LNCaP clone FGC (cell line): ENCODE measurements around the gene CPSF7.

ENCODE experiments used
- DNase-seq: peaks from one replicate; pipeline ENCODE4 v3.0.0-alpha.2; 2011; ENCODE audit warnings: low read depth
- H3K4me3 ChIP-seq: 2 replicates; pipeline ENCODE4 v1.5.1; 2011; ENCODE audit warnings: mild to moderate bottlenecking, low read depth, low read length, control low read depth
- TF ChIP-seq, protein P1 (sequence below): IDR thresholded peaks from 2 replicates; pipeline ENCODE4 v1.5.1; 2012; ENCODE audit warnings: mild to moderate bottlenecking; ENCODE audit not compliant: control insufficient read depth, insufficient read depth; ENCODE audit errors: extremely low read depth

Gene CPSF7

DNA sequence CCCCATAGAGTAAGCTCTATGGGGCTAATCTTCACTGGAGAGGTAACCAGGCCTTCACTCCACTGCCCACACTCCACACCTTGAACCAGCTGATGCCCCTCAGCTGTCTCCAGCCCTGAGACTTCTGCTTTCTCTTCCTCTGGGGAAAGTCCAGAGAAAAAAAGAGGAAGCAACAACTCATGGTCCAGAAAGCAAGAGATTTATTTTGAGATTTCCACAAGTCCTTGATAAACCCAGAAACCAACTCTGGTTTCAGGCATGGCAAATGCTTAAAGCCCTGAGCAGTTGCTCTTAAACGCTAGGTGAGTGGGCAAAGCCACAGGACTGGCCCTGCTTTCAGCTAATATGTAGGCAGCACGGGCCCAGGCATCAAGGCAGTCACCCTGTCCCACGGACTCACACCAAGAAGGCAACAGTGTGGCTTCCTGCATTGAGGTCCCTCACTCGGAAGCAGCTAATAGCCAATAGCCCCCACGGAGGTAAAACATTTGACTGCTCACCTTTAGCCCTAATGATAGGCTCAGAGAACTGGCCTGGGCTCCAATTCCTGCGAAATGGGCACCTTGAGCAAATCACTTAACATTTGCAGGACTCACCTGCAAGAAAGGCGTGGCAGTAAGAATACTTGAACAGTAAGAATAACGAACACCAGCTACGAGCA lies 72.4 kb downstream of the CPSF7 start:
- TF ChIP-seq, protein P1, sequence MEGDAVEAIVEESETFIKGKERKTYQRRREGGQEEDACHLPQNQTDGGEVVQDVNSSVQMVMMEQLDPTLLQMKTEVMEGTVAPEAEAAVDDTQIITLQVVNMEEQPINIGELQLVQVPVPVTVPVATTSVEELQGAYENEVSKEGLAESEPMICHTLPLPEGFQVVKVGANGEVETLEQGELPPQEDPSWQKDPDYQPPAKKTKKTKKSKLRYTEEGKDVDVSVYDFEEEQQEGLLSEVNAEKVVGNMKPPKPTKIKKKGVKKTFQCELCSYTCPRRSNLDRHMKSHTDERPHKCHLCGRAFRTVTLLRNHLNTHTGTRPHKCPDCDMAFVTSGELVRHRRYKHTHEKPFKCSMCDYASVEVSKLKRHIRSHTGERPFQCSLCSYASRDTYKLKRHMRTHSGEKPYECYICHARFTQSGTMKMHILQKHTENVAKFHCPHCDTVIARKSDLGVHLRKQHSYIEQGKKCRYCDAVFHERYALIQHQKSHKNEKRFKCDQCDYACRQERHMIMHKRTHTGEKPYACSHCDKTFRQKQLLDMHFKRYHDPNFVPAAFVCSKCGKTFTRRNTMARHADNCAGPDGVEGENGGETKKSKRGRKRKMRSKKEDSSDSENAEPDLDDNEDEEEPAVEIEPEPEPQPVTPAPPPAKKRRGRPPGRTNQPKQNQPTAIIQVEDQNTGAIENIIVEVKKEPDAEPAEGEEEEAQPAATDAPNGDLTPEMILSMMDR, result no peak
- no peak overlapping the region for H3K4me3 ChIP-seq
- DNase-seq, result no peak

DNA sequence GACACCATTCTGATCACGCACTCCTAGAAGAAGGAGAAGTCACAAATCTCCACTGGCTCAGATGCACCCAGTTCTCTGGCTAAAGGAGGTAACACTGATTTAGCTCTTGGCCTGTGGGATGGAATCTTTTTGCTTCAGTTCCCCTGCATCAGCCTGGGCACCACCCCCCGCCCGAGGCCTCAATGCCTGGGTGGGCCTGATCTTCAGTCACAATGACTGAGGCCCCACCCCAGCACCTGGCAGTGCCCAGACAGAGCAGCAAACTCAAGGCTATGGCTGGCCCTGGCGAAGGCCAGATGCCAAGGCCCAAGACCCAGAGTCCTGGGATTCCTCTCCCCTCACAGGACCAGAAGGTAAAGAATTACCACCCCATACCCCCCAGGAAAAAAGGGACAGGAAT lies 73.1 kb downstream of the CPSF7 start:
- H3K4me3 ChIP-seq, result no peak overlapping the region
- TF ChIP-seq, protein P1, result no peak
- DNase-seq, result no peak

DNA sequence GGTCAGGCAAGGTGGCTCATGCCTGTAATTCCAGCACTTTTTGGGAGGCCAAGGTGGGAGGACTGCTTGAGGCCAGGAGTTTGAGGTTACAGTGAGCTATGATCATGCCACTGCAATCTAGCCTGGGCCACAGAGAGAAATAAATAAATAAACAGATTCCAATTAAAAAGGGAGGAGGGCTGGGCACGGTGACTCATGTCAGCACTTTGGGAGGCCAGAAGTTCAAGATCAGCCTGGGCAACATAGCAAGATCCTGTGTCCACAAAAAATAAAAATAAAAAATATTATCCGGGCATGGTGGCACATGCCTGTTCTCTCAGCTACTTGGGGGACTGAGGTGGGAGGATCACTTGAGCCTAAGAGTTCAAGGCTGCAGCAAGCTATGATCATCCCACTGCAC lies 75.6 kb downstream of the CPSF7 start:
- TF ChIP-seq, protein P1, result no peak
- DNase-seq, result no peak
- no peak overlapping the region for H3K4me3 ChIP-seq

DNA sequence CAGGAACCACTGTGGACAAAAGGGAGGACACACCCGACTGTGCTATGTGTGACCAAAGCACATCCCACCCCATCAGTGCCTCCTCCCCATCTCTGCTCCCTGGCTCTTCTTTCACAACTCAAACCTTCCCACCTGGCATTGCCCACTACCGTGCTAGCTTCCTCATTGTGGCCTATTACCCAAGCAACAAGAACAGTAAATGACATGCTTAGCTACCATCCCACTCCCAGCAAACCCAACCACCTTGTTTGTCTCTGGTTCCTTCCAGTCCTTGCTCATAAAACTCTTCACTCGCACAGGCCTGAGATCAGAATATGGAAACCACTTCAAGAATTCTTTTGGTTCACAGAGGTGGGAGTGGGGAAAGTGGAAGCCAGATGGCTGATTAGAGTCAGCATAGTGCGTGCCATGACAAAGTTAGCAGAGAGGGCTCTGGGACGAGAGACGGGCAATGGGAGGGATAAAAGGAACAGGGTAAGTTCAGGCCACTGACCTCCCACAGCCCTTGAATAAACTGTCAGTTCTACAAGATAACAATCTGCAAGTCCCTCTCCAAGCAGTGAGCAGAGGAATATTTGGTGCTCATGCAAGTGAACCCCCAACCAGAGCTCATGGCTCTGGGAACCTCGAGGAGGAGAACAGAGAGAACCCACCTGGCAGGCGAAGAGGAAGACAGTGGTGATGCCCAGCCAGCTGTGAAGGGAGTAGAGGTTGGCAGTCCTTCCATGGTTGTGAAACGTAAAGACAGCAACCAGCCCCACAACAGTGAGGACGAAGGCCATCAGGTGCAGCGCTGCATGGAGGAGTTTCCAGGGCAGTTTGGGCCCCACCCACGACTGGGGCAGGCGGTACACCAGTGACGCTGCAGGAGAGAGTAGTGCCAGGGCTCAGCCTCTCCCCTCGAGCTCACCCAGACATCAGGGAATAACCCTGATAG lies 76.4 kb downstream of the CPSF7 start:
- no peak for DNase-seq

More for the DNA sequence above, 76.4 kb downstream of the CPSF7 start:
- TF ChIP-seq, protein P1, result no peak
- no peak overlapping the region for H3K4me3 ChIP-seq
